Ureter (tissue), 1 donor: Measurements from ENCODE around the gene TBCEL. TPM values are rescaled to one million over a fixed set of nuclear protein-coding genes. Genes with fewer than 3 reads are reported as not detected.
"Not testable (repeated sequence)": the region's sequence is repeated elsewhere in the genome, so short reads cannot be mapped to it uniquely, and the experiment has no call there.

ENCODE experiments used
- DNase-seq: peaks from one replicate; pipeline ENCODE4 v3.0.0-alpha.2; 2020; ENCODE audit warnings: low spot score
- total RNA-seq: library from RNA; stranded (reverse); gene quantifications from one replicate; pipeline ENCODE4 v1.2.4, GENCODE V29; 2023
- donor health status: DM: yes; HTN: yes; CAD: no.

The TBCEL gene
- total RNA-seq, 1 donor from 2014 or later = 31.0 TPM

- DNase-seq = no peak
Measured at GRCh38 chr11:121029153-121029552, 5.3 kb downstream of the TBCEL start.

- DNase-seq = no peak
Measured at GRCh38 chr11:121029813-121030445, 6.0 kb downstream of the TBCEL start.

- no peak for DNase-seq
Measured at GRCh38 chr11:121031167-121031566, 7.3 kb downstream of the TBCEL start.

GRCh38 chr11:121031648-121032047 lies 7.7 kb downstream of the TBCEL start:
- DNase-seq = not testable (repeated sequence)

- no peak for DNase-seq
Measured at GRCh38 chr11:121032546-121032945, 8.6 kb downstream of the TBCEL start.

- no peak for DNase-seq
Measured at GRCh38 chr11:121033635-121034034, 9.7 kb downstream of the TBCEL start.

GRCh38 chr11:121035169-121035755 lies 11.4 kb downstream of the TBCEL start:
- DNase-seq = no peak

GRCh38 chr11:121035780-121036179 lies 11.9 kb downstream of the TBCEL start:
- DNase-seq = no peak

GRCh38 chr11:121037016-121037415 lies 13.1 kb downstream of the TBCEL start:
- no peak for DNase-seq

GRCh38 chr11:121038648-121039409 lies 14.9 kb downstream of the TBCEL start:
- no peak for DNase-seq

- no peak for DNase-seq
Measured at GRCh38 chr11:121039971-121040613, 16.2 kb downstream of the TBCEL start.

- DNase-seq = no peak
Measured at GRCh38 chr11:121040614-121041002, 16.7 kb downstream of the TBCEL start.

GRCh38 chr11:121041072-121041471 lies 17.2 kb downstream of the TBCEL start:
- DNase-seq = no peak

- DNase-seq = no peak
Measured at GRCh38 chr11:121042296-121042695, 18.4 kb downstream of the TBCEL start.

- DNase-seq = no peak
Measured at GRCh38 chr11:121047926-121048325, 24.0 kb downstream of the TBCEL start.

- DNase-seq = no peak
Measured at GRCh38 chr11:121048464-121049233, 24.7 kb downstream of the TBCEL start.

- DNase-seq = no peak
Measured at GRCh38 chr11:121053244-121053643, 29.3 kb downstream of the TBCEL start.

- DNase-seq = no peak
Measured at GRCh38 chr11:121054266-121054665, 30.4 kb downstream of the TBCEL start.

- DNase-seq = no peak
Measured at GRCh38 chr11:121055076-121055475, 31.2 kb downstream of the TBCEL start.

GRCh38 chr11:121057922-121058321 lies 34.0 kb downstream of the TBCEL start:
- no peak for DNase-seq

- DNase-seq = no peak
Measured at GRCh38 chr11:121058941-121059340, 35.0 kb downstream of the TBCEL start.

GRCh38 chr11:121059605-121060004 lies 35.7 kb downstream of the TBCEL start:
- no peak for DNase-seq
